HepG2 (cell line): Measurements from ENCODE around the gene CDC14A. TPM values are rescaled to one million over a fixed set of nuclear protein-coding genes. Genes with fewer than 3 reads are reported as not detected.

Experiments
- ATAC-seq: fragments of 200-7000 bp; cut with Tn5 transposase; 3 replicates; pipeline ENCODE4 v1.9.1; 2020; ENCODE audit warnings: mild to moderate bottlenecking, moderate library complexity
- BruUV-seq: library from RNA; stranded (reverse); fragments of 400-500 nt; replicated peaks from 2 replicates; lab custom pipeline; 2021; lab: Mats Ljungman, UMichigan
- CTCF ChIA-PET: fragments of 300-600 bp; formaldehyde crosslinking; extraction: SDS; loops from one replicate; lab custom pipeline; 2021; ENCODE audit warnings: low total read pairs, inconsistent platforms, low intra/inter-chr PET ratio; lab: Yijun Ruan, JAX
- POLR2A ChIA-PET: fragments of 350-600 bp; sonication (Branson Sonifier 250); formaldehyde crosslinking; loops from one replicate; lab custom pipeline; 2020; ENCODE audit warnings: antibody characterized with exemption, inconsistent platforms; lab: Yijun Ruan, JAX
- DNase-seq: peaks from one replicate; pipeline ENCODE4 v3.0.0-alpha.2; 2015; ENCODE audit warnings: low spot score
- FAIRE-seq: peaks from 3 replicates; lab custom pipeline; 2011; peaks lifted over from hg19 to GRCh38; lab: Jason Lieb, UNC
- H2AFZ ChIP-seq: one replicate; pipeline ENCODE4 v1.6.1; 2011; ENCODE audit warnings: low read length, inconsistent platforms
- H3K27ac ChIP-seq: fragments of 300-600 bp; 3 replicates; pipeline ENCODE4 v1.8.0; 2011; ENCODE audit warnings: mixed run types, mild to moderate bottlenecking, mixed read lengths, low read length, inconsistent platforms; ENCODE audit not compliant: insufficient read depth; ENCODE audit errors: extremely low read length
- H3K27me3 ChIP-seq, 2 experiments: fragments of 200-600 bp in 1 of 2; 2 replicates in 1 of 2; 3 replicates in 1 of 2; pipeline versions ENCODE4 v1.6.0 to v1.8.0; 2011; ENCODE audit warnings: low read length in 2 of 2, mild to moderate bottlenecking in 2 of 2, moderate library complexity in 2 of 2, inconsistent platforms in 1 of 2; ENCODE audit not compliant: insufficient read depth in 2 of 2, control insufficient read depth in 1 of 2
- H3K36me3 ChIP-seq, 2 experiments: fragments of 200-600 bp in 1 of 2; replicated peaks in 1 of 2; 2 replicates in 1 of 2; 3 replicates in 1 of 2; pipeline versions ENCODE4 v1.5.1 to v1.8.0; 2011; ENCODE audit warnings: low read length in 2 of 2, inconsistent platforms in 1 of 2; ENCODE audit not compliant: insufficient read depth in 2 of 2, control insufficient read depth in 1 of 2
- H3K4me1 ChIP-seq: 2 replicates; pipeline ENCODE4 v1.5.1; 2012; ENCODE audit warnings: low read length, inconsistent platforms; ENCODE audit not compliant: insufficient read depth
- H3K4me2 ChIP-seq: 2 replicates; pipeline ENCODE4 v1.6.0; 2011; ENCODE audit warnings: low read depth, low read length, inconsistent platforms
- H3K4me3 ChIP-seq, 3 experiments: fragments of 200-600 bp in 1 of 3; sonication (generic), shearing (Covaris generic) in 1 of 3; replicated peaks in 1 of 3; 2 replicates each; pipeline ENCODE4 v1.5.1; 2011 to 2016; ENCODE audit warnings: low read length in 3 of 3, inconsistent platforms in 2 of 3, low read depth in 2 of 3, mild to moderate bottlenecking in 2 of 3, control low read depth in 1 of 3, mixed read lengths in 1 of 3; ENCODE audit not compliant: insufficient read depth in 1 of 3
- H3K79me2 ChIP-seq: one replicate; pipeline ENCODE4 v1.6.1; 2011; ENCODE audit warnings: low read length, inconsistent platforms; ENCODE audit not compliant: insufficient read depth
- H3K9ac ChIP-seq: 2 replicates; pipeline ENCODE4 v1.6.0; 2011; ENCODE audit warnings: mild to moderate bottlenecking, low read depth, low read length, inconsistent platforms; ENCODE audit not compliant: insufficient read depth
- H3K9me3 ChIP-seq: 2 replicates; pipeline ENCODE4 v1.5.1; 2012; ENCODE audit warnings: mild to moderate bottlenecking, low read length
- H4K20me1 ChIP-seq: 2 replicates; pipeline ENCODE4 v1.6.0; 2011; ENCODE audit warnings: inconsistent platforms, mild to moderate bottlenecking, low read length, moderate library complexity; ENCODE audit not compliant: insufficient read depth
- ERF ChIP-seq: IDR thresholded peaks from 2 replicates; pipeline ENCODE4 v1.6.1; 2018; ENCODE audit warnings: missing biosample characterization, missing genetic modification reagents
- HNF4G ChIP-seq, 2 experiments: sonication (generic) in 1 of 2; formaldehyde crosslinking in 1 of 2; IDR thresholded peaks; 2 replicates each; pipeline versions ENCODE4 v1.4.0 to v1.6.1; 2011 to 2020; ENCODE audit warnings: borderline replicate concordance in 2 of 2, low read depth in 2 of 2, mild to moderate bottlenecking in 2 of 2, low read length in 1 of 2, missing genetic modification reagents in 1 of 2, moderate library complexity in 1 of 2
- KAT7 ChIP-seq: IDR thresholded peaks from 2 replicates; pipeline ENCODE4 v1.6.1; 2018; ENCODE audit warnings: borderline replicate concordance, missing compliant biosample characterization
- MED13 ChIP-seq: sonication (generic); formaldehyde crosslinking; IDR thresholded peaks from 2 replicates; pipeline ENCODE4 v1.5.0; 2020; ENCODE audit warnings: missing genetic modification reagents
- NKX3-1 ChIP-seq: sonication (generic); formaldehyde crosslinking; IDR thresholded peaks from 2 replicates; pipeline ENCODE4 v1.5.0; 2020; ENCODE audit warnings: missing genetic modification reagents
- SIN3A ChIP-seq: IDR thresholded peaks from 2 replicates; pipeline ENCODE4 v1.6.1; 2011; ENCODE audit warnings: low read depth, mild to moderate bottlenecking, control low read depth, low read length, borderline replicate concordance
- SKI ChIP-seq: fragments of 450-650 bp; IDR thresholded peaks from one replicate; pipeline ENCODE4 v1.6.1; 2018; ENCODE audit warnings: mild to moderate bottlenecking; ENCODE audit not compliant: partially characterized antibody
- SNRNP70 ChIP-seq: fragments of 200-400 bp; formaldehyde crosslinking; IDR thresholded peaks from 2 replicates; pipeline ENCODE4 v1.6.1; 2017; ENCODE audit warnings: mild to moderate bottlenecking, low read depth, low read length, moderate library complexity
- STAT6 ChIP-seq: sonication (generic); formaldehyde crosslinking; IDR thresholded peaks from 2 replicates; pipeline ENCODE4 v1.4.0; 2020; ENCODE audit warnings: missing genetic modification reagents, mild to moderate bottlenecking, borderline replicate concordance
- TBP ChIP-seq: sonication (generic); formaldehyde crosslinking; IDR thresholded peaks from 2 replicates; pipeline ENCODE4 v1.5.0; 2020; ENCODE audit warnings: missing genetic modification reagents
- TCF12 ChIP-seq, 2 experiments: fragments of 450-650 bp in 1 of 2; sonication (generic) in 1 of 2; formaldehyde crosslinking in 1 of 2; IDR thresholded peaks; 2 replicates each; pipeline versions ENCODE4 v1.6.1 to v1.8.0; 2017 to 2022; ENCODE audit warnings: antibody characterized with exemption in 1 of 2, mild to moderate bottlenecking in 1 of 2, missing genetic modification reagents in 1 of 2, moderate library complexity in 1 of 2
- TEAD2 ChIP-seq: sonication (generic); formaldehyde crosslinking; IDR thresholded peaks from 2 replicates; pipeline ENCODE4 v1.9.0; 2021; ENCODE audit warnings: missing genetic modification reagents
- WIZ ChIP-seq: sonication (generic); formaldehyde crosslinking; IDR thresholded peaks from 2 replicates; pipeline ENCODE4 v1.5.1; 2020; ENCODE audit warnings: mild to moderate bottlenecking, missing genetic modification reagents
- ZBTB38 ChIP-seq: sonication (generic); formaldehyde crosslinking; IDR thresholded peaks from 2 replicates; pipeline ENCODE4 v1.5.1; 2020; ENCODE audit warnings: mild to moderate bottlenecking, missing genetic modification reagents
- ZC3H13 ChIP-seq: sonication (generic); formaldehyde crosslinking; IDR thresholded peaks from 2 replicates; pipeline ENCODE4 v1.8.1; 2023; ENCODE audit warnings: mild to moderate bottlenecking, missing genetic modification reagents, moderate library complexity
- ZNF253 ChIP-seq: sonication (generic); formaldehyde crosslinking; IDR thresholded peaks from 2 replicates; pipeline ENCODE4 v1.8.0; 2022; ENCODE audit warnings: mild to moderate bottlenecking, missing genetic modification reagents, borderline replicate concordance
- ZNF513 ChIP-seq: sonication (generic); formaldehyde crosslinking; conservative IDR thresholded peaks from 2 replicates; pipeline ENCODE4 v1.5.0; 2020; ENCODE audit warnings: missing genetic modification reagents
- ZNF619 ChIP-seq: sonication (generic); formaldehyde crosslinking; IDR thresholded peaks from 2 replicates; pipeline ENCODE4 v1.4.0; 2020; ENCODE audit warnings: mild to moderate bottlenecking, missing genetic modification reagents
- ZZZ3 ChIP-seq: sonication (generic); formaldehyde crosslinking; IDR thresholded peaks from 2 replicates; pipeline ENCODE4 v1.4.0; 2020; ENCODE audit warnings: missing genetic modification reagents, mild to moderate bottlenecking, borderline replicate concordance
- WGBS: methylation state at CpG from one replicate; pipeline ENCODE4 v1.1.6; 2017; ENCODE audit warnings: low lambda C conversion rate; 5-methylcytosine and 5-hydroxymethylcytosine counted together
- in situ Hi-C: cut with HindIII; loops from 2 replicates; pipeline ENCODE4 v1.10.0; 2017; ENCODE audit warnings: low pct_unique_long_range_greater_than_20kb; ENCODE audit not compliant: extremely low pct_ligation_motif_present
- intact Hi-C: fragments of 100-400 bp; cut with micrococcal nuclease; formaldehyde crosslinking; loops from one replicate; pipeline ENCODE4 v1.10.0; 2022; ENCODE audit not compliant: unreplicated experiment
- polyA plus RNA-seq, 8 experiments: library from polyadenylated mRNA; depleted of rRNA in 3 of 8; stranded (reverse) in 7 of 8; unstranded in 1 of 8; fragments of >200 nt; fragmentation: Illumina TruSeq in 4 of 8; extraction: Trizol in 4 of 8; gene quantifications; 2 replicates each; pipeline versions ENCODE4 v1.2.1 to v1.2.3, GENCODE V29; 2011 to 2016; ENCODE audit warnings: low read depth in 4 of 8, missing spikeins in 1 of 8, mixed read lengths in 1 of 8; ENCODE audit not compliant: insufficient read depth in 1 of 8
- total RNA-seq, 5 experiments: library from RNA; depleted of rRNA; stranded (reverse); fragments of >200 nt; fragmentation: Illumina TruSeq; extraction: Trizol; gene quantifications; 2 replicates each; pipeline ENCODE4 v1.2.3, GENCODE V29; 2016; ENCODE audit warnings: low read depth in 1 of 5

The CDC14A gene
- total and polyA plus RNA-seq, 2 of the 13 experiments (the other 11 are each of a cell fraction or from before 2014, with no cell fraction given), result 2.8 to 4.9 TPM

DNA sequence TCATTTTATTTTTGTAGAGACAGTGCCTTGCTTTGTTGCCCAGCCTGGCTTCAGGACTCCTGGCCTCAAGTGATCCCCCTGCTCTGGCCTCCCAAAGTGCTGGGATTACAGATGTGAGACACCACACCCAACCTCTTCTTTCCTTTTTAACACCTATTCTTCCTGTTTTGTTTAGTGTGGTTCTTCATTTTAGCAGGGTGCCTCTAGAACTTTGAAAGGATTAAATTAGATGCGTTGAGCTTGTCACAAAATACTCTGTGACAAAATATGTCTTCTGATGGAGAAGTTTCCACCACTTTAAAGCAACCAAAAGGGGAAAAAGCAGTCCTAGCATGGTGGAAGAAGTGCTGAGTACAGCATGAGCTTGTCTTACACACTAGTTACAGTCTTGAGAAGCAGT lies 42.0 kb downstream of the CDC14A start:
- H3K4me3 ChIP-seq, result no peak overlapping the region
- H2AFZ ChIP-seq, result no peak overlapping the region
- no peak overlapping the region for H3K9ac ChIP-seq
- ChIA-PET CTCF (no interaction called here), POLR2A (no interaction called here)
- H3K9me3 ChIP-seq, result no peaks in the 10 kb centered on the region
- TF ChIP-seq SKI (no peak), NKX3-1 (CRISPR knock-in tag) (no peak), SNRNP70 (no peak), STAT6 (CRISPR knock-in tag) (no peak), MED13 (CRISPR knock-in tag) (no peak), ERF (CRISPR knock-in tag) (no peak), ZBTB38 (no peak), WIZ (no peak), ZNF619 (CRISPR knock-in tag) (no peak), TBP (no peak), ZNF253 (CRISPR knock-in tag) (no peak), ZZZ3 (CRISPR knock-in tag) (no peak), KAT7 (no peak), TCF12 (IDR thresholded peaks at IDR 0.05) (no peak), TCF12 (CRISPR knock-in tag; IDR thresholded peaks at IDR 0.05) (no peak), ZC3H13 (CRISPR knock-in tag) (no peak), ZNF513 (no peak), SIN3A (no peak), TEAD2 (CRISPR knock-in tag) (no peak), HNF4G (IDR thresholded peaks at IDR 0.05; ENCODE audit: borderline replicate concordance, low read depth, low read length) (no peak), HNF4G (CRISPR knock-in tag; IDR thresholded peaks at IDR 0.05; ENCODE audit: borderline replicate concordance, low read depth) (no peak)
- BruUV-seq, result no TSS peak
- intact Hi-C loops, result no loop called here
- FAIRE-seq (no peak), DNase-seq (no peak), ATAC-seq (no peak)
- H3K27ac ChIP-seq, result no peak overlapping the region
- WGBS, result 97% methylated on average over 1 of the region's 1 CpG
- no peak overlapping the region for H3K4me2 ChIP-seq
- H4K20me1 ChIP-seq, result no peaks in the 10 kb centered on the region
- H3K27me3 ChIP-seq, result no peaks in the 10 kb centered on the region
- H3K4me1 ChIP-seq, result no peaks in the 10 kb centered on the region
- in situ Hi-C loops, result no loop called here
- peaks cover 3 to 6% of the 10 kb centered on the region in 2 experiments; a peak in 2 of 5 replicates for H3K36me3 ChIP-seq
- H3K79me2 ChIP-seq, result no peaks in the 10 kb centered on the region
